Epithelial cell of proximal tubule (primary cell): Measurements from ENCODE around the gene PLD5. TPM values are rescaled to one million over a fixed set of nuclear protein-coding genes. Genes with fewer than 3 reads are reported as not detected.

Experiments
- DNase-seq: peaks from one replicate; pipeline ENCODE4 v3.0.0-alpha.2; 2011; ENCODE audit warnings: low read depth
- H3K4me3 ChIP-seq: 2 replicates; pipeline ENCODE4 v1.5.1; 2011; ENCODE audit warnings: low read depth, mild to moderate bottlenecking, low read length
- total RNA-seq: library from RNA; depleted of rRNA; stranded (reverse); fragments of >200 nt; gene quantifications from 2 replicates; pipeline ENCODE4 v1.2.3, GENCODE V29; 2015
- TF ChIP-seq, protein P1 (sequence below): conservative IDR thresholded peaks from 2 replicates; pipeline ENCODE4 v1.5.1; 2012; ENCODE audit warnings: low read depth, mild to moderate bottlenecking, low read length

The PLD5 gene
- total RNA-seq, result 0.72 and 3.7 TPM in 2 replicates

DNA sequence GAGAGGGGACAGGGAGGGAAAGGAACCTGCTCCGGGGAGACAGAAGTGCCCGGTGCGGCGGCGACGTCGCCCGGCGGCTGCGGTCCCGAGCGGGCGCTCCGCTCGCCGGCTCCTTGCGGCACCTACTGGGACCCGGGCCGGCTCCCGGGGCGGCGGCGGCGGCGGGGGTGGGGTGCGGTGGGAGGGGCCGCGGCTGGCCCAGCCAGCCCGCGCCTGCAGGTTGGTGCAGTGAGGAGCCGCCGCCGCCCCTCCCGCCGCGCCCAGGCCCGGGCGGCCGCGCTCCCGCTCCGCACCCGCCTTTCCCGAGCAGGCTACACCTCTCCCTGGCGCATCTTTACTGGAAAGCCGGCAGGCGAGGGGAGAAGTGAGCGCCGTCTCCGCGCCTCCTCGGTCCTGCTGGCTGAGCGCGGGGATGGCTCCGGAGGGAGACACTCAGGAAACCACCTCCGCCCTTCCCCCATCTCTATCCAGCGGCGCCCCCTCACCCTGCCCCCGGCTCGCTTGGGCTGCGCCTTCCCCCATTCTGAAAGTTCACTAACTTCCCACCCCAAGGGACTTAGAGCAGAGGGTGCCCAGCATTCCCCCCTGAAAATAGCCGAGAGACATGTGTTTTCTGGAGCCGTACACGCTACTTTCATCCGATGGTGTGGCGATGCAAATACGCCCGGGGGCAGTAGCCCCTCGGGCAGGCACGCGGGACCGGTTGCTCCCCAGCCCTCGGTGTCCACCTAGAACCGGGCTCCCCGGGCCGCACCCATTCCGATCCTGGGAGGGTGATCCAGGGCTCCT is at the start of gene PLD5:
TSS of gene PLD5 (minus strand) at position 127 of the 789 bp plus-strand sequence.
- H3K4me3 ChIP-seq, result peak within 1 kb of the TSS; percentile 54
- TF ChIP-seq, protein P1, sequence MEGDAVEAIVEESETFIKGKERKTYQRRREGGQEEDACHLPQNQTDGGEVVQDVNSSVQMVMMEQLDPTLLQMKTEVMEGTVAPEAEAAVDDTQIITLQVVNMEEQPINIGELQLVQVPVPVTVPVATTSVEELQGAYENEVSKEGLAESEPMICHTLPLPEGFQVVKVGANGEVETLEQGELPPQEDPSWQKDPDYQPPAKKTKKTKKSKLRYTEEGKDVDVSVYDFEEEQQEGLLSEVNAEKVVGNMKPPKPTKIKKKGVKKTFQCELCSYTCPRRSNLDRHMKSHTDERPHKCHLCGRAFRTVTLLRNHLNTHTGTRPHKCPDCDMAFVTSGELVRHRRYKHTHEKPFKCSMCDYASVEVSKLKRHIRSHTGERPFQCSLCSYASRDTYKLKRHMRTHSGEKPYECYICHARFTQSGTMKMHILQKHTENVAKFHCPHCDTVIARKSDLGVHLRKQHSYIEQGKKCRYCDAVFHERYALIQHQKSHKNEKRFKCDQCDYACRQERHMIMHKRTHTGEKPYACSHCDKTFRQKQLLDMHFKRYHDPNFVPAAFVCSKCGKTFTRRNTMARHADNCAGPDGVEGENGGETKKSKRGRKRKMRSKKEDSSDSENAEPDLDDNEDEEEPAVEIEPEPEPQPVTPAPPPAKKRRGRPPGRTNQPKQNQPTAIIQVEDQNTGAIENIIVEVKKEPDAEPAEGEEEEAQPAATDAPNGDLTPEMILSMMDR, result no peak
- no peak for DNase-seq

DNA sequence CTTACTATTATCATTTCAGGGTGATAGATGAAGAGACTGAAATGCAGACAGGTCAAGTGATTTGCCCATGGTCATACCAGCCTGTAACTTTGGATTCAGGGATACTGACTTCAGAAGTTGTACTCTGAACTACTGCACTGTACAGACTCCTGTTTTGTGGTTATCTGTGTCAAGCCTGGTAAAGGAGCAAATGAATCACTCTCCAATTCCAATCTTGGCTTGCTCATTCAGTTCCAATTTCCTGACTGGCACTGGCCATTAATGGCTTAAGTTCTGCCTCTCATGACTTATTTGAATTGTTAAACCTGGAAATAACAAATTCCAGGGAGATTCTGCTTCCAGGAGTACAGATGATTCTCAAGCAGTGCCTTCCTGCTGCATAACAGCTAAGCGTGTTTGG is 45.4 kb upstream of the PLD5 start:
- H3K4me3 ChIP-seq, result no peak overlapping the region
- DNase-seq, result peak; percentile 37
- TF ChIP-seq, protein P1, result no peak

DNA sequence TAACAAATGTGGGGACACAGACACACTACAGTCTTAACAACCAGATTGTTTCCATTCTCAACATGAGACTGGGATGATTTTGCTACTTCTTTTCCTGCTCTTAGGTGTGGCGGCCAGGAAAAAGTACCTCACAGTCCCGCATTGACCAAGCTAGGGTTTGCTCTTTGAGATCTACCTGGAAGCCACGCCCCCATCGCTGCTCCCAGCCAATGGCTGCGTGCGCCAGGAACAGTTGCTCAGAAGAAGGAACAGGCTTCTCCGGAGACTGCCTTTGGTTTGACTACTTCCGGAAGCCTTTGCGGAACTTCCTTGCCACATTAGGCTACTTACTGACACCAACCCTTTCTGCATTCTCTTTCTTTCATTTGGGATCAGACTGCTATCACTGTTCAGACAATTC is 44.2 kb upstream of the PLD5 start:
- DNase-seq, result no peak
- TF ChIP-seq, protein P1, result no peak
- H3K4me3 ChIP-seq, result no peak overlapping the region

DNA sequence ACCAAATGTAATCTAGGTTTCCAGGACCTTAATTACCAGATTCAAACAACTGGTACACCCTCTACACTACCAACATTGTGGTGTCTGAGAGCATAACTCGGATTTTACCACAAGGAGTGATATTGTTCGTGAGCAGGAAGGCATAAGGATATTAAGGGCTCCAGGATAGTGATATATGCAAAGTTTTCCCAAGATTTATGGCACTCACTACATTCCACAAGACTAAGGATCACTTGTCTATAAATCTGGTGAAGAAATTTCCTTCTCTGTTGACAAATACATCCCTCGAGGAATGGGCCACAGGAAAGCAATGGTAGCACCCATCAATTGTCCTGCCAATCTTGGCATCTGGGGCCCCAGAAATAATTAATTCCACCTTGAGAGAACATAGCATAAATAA is 43.1 kb upstream of the PLD5 start:
- TF ChIP-seq, protein P1, result no peak
- no peak overlapping the region for H3K4me3 ChIP-seq
- DNase-seq, result no peak

DNA sequence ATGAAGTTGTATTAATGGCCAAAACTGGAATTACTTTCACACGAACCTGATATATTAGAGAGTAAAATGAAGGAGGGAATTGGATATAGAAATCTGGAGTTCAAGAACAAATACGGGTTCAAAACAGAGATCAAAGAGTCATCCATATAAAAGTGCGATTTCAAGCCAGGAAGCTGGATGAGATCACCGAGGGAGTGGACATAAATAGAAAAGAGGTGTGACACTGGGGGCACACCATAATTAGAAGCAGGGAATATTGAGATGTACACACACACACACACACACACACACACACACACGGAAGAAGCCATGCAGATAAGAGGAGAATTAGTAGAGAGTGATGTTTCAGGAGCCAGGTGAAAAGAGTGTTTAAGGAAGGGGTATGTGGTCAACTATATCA is 32.3 kb upstream of the PLD5 start:
- H3K4me3 ChIP-seq, result no peak overlapping the region
- TF ChIP-seq, protein P1, result no peak
- DNase-seq, result no peak

DNA sequence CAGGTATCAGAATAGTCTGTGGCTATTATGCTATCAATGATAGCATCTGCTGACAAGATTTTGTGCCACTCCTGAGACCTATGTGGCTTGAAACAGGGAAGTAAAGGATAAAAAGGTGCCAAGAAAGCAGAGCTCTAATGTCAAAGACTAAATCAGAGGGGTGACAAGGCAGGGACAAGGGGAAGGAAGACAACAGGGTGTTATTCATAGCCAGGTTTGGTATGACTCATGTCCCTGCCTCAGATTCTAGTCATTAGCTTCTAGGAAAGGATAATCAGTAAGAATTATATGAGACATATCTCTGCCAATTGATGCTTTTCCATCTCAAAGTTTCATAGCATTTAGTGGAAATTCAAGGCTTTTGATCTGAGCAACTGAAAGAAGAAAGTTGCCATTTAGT is 31.8 kb upstream of the PLD5 start:
- TF ChIP-seq, protein P1, result no peak
- no peak overlapping the region for H3K4me3 ChIP-seq
- DNase-seq, result no peak

DNA sequence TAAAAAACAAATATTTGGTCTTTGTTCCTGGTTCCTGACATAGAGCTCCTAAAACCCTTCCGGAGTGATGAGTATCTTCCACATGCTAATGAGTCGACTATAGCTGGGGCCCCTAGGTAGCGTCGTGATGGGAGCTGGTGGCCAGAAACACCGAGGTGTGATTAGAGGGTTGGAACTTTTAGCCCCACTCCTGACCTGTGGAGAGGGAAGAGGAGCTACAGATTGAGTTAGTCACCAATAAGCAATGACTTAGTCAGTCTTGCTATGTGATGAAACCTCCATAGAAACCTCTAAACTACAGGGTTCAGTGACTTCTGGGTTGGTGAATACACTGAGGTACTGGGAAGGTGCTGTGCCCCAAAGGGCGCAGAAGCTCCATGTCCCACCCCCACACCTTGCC is 30.1 kb upstream of the PLD5 start:
- H3K4me3 ChIP-seq, result no peak overlapping the region
- TF ChIP-seq, protein P1, result no peak
- no peak for DNase-seq
